HuH-7 (cell line): Measurements from ENCODE around the gene DDIT3.
A peak's percentile ranks its signal among the peaks of the same experiment; 100 is the strongest.
"Not testable (repeated sequence)": the region's sequence is repeated elsewhere in the genome, so short reads cannot be mapped to it uniquely, and the experiment has no call there.

ENCODE experiments used
- DNase-seq: peaks from one replicate; pipeline ENCODE4 v3.0.0; 2011; ENCODE audit warnings: low spot score

DDIT3 gene

DNA sequence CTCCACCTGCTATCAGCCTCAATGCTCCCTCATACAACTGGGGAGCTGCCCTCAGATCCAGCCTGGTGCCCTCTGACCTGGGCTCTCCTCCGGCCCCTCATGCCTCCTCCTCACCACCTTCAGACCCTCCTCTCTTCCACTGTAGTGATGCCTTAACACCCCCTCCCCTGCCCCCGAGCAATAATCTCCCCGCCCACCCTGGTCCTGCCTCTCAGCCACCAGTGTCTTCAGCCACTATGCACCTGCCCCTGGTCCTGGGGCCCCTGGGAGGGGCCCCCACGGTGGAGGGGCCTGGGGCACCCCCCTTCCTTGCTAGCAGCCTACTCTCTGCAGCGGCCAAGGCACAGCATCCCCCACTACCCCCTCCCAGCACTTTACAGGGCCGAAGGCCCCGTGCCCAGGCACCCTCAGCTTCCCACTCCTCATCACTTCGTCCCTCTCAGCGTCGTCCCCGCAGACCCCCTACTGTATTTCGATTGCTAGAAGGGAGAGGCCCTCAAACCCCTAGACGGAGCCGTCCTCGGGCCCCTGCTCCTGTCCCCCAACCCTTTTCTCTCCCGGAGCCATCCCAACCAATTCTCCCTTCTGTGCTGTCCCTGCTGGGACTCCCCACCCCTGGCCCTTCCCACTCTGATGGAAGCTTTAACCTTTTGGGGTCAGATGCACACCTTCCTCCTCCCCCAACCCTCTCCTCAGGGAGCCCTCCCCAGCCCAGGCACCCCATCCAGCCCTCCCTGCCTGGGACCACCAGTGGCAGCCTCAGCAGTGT is 5.5 kb upstream of the DDIT3 start:
- no peak for DNase-seq

DNA sequence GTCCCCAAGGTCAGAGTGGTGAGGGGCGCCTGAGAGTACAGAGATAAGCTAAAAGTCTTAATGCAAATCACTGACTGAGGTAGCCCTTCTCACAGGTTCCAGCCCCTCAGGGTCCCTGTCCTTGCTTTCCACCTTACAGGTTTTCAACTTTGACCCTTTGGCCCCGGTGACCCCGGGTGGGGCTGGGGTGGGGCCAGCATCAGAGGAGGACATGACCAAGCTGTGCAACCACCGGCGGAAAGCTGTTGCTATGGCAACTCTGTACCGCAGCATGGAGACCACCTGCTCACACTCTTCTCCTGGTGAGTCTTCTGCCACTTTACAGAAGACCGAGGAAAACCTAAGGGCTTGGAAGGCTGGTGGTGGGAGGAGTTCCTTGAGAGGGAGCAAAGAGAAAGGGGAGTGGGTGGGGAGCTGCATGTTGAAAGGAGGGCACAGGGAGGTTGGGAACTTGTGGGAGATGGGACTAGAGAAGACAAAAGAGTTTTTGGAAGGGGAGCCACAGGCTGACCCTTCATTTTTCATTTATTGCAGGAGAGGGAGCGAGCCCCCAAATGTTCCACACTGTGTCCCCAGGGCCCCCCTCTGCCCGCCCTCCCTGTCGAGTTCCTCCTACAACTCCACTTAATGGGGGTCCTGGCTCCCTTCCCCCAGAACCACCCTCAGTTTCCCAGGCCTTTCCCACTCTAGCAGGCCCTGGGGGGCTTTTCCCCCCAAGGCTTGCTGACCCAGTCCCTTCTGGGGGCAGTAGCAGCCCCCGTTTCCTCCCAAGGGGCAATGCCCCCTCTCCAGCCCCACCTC is 4.7 kb upstream of the DDIT3 start:
- DNase-seq: no peak

- DNase-seq: no peak
Observed at GRCh38 chr12:57523706-57524614, 3.6 kb upstream of the DDIT3 start.

GRCh38 chr12:57522887-57523705 is 2.8 kb upstream of the DDIT3 start:
- peak; percentile 37 for DNase-seq

DNA sequence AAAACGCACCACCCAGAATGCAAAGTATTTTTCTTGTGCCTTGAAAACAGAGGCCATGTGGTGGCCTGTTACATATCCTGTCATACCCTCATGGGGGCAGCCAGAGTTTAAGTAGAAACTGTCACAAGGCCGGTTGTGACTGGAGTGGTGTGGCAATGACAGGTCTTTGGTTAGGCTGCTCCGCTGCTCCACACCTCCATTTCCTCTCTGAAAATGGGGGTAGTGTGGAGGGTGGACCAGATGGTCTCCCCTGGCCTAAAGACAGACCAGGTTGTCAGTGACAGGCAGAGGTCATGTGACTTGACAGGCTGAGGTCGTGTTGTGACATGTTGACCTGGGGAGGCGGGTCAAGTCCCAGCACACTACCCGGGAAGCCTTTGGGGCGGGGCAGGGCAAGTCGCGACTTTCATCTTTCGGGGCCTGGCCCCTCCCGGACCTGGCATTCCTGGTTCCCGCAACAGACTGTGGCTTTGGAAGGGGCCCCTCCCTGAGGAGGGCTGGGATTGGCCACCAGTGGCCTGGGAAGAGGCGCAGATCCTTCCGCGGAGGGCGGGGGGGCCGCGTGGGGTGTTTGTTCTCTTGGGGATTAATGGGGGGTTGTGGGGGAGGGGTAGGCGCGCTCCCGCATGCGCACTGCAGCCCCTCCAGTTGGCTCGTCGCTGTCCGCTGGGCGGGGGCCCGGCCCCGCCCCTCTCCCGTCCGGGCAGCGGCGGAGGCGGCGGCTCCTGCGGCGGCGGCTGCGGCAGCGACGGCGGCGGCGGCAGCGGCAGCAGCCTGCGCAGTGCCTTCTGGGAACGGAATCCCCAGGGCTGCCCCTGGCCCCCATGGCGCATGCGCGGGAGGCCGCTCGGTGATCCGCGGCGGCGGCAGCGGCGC is 1.9 kb upstream of the DDIT3 start, which contains the start of gene MBD6:
MBD6 (plus strand) TSS at position 814 of the 876 bp plus-strand sequence. CDS start 1,480 bp downstream, outside the sequence.
- peak; percentile 99 for DNase-seq

GRCh38 chr12:57521525-57522010 is 1.3 kb upstream of the DDIT3 start:
- peak; percentile 48 for DNase-seq

DNA sequence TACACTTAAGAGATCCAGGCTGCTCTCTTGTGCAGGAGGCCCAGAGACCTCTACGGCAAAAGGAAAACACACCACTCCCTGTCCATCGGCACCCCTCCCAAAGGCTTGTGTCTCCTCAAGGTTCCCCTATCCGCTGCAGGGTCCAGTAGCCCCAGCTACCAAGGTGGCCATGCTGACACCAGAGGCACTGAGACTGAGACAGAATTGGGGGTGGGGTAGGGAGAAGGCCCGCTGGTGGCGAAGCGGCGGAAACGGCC is 590 bp downstream of the DDIT3 start:
- DNase-seq: no peak

DNA sequence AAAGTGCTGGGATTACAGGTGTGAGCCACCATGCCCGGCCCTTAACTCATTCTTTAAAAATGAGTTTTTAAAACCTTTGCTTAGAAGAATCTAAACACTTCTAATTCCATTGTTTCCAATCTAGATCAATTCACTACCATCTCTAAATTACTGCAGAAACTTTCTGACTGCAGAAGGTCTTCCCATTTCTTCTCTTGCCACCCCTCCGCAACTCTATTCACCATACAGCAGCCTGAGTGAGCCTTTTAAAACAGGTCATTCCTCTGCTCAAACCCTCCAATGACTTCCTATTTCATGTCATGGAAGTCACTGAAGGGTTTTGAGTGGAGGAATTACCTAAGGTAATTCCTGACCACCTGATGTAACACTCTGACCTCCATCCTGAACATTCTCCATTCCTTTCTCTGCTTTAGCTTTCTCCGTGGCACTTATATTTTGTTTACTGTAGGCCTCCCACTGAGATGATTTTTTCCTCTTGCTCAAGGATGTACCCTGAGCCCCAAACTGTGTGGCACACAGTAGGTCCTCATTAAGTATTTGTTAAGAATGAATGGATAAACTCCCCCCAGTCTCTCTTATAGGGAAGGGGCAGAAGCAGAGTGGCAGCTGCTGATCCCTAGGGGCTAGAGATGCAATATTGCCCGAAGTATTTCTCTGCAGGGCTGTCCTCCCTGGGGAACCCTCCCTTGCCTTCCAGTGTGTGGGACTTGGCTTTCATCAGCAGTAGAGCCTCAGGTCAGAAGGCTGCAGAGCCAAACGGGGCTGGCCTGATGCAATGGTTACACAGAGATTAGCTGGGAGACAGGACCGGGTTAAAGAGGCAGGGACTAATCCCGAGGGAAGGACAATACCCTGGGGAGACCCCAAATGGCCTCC is 1.2 kb downstream of the DDIT3 start:
- DNase-seq: peak; percentile 50

DNA sequence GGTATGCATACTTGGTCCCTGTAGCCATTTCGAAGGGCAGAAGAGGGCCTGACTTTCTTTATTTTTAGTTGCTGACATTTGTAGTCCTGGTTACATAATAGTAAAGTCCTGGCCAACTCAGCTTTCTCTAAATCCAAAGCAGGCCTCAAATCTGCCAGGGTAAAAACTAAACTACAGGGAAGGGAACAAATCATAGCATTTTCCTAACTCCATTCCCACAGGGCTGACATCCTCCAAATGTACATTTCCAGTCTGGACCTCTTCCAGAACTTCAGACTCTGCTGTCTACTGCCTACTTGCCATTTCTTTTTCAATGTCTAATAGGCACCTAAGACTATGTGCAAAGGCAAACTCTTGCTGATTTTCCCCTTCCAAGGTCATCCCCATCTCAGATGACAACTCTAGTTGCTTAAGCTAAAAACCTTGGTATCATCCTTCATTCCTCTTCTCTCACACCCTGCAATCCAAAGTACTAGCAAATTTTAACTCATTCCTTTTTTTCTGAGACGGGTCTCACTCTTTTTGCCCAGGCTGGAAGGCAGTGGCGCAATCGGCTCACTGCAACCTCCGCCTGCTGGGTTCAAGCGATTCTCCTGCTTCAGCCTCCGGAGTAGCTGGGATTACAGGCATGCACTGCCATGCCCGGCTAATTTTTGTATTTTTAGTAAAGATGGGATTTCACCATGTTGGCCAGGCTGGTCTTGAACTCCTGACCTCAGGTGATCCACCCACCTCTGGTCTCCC is 2.0 kb downstream of the DDIT3 start:
- DNase-seq: no peak

DNA sequence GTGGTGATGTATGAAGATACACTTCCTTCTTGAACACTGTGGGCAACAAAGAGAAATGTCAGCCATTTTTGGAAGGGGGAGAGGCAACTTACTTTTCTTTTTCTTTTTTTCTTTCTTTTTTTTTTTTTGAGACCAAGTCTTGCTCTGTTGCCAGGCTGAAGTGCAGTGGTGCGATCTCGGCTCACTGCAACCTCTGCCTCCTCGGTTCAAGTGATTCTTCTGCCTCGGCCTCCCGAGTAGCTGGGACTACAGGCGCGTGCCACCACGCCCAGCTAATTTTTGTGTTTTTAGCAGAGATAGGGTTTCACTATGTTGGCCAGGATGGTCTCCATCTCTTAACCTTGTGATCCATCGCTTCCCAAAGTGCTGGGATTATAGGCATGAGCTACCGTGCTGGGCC is 2.6 kb downstream of the DDIT3 start:
- DNase-seq: not testable (repeated sequence)

GRCh38 chr12:57517187-57517586 is 3.1 kb downstream of the DDIT3 start:
- no peak for DNase-seq

GRCh38 chr12:57516617-57517153 is 3.6 kb downstream of the DDIT3 start:
- DNase-seq: no peak

GRCh38 chr12:57515934-57516541 is 4.3 kb downstream of the DDIT3 start:
- DNase-seq: no peak

DNA sequence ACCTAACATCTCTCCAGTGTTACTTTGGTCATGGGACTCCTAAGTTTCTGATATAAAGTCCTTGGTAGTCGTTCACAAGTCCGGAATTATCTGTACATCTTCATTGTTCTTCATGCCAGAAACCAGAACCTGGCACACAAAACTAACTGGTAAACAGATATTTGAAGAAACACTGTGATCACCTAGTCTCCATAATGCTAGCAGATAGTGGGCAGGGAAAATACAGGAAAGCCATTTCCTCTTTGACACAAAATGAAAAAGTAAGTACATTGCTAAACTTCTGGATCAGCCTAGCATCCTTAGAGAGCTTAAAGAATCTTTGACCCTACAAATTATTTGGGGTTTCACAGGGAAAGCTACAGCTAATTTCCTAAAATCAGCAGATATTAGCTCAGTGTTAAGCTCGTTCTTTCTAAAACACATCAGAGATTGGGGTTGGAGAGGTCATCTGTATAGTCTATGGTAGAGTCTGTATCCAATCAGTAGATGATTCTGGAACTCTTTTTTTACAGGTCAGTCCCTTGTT is 4.8 kb downstream of the DDIT3 start:
- DNase-seq: no peak

GRCh38 chr12:57514720-57515407 is 5.5 kb downstream of the DDIT3 start:
- no peak for DNase-seq

GRCh38 chr12:57514246-57514645 is 6.1 kb downstream of the DDIT3 start:
- DNase-seq: not testable (repeated sequence)

GRCh38 chr12:57513677-57514076 is 6.6 kb downstream of the DDIT3 start:
- DNase-seq: not testable (repeated sequence)
